ENCODE results near the gene MTOR.

GRCh38 chr1:11064942-11065341 is 197.4 kb downstream of the MTOR start:
- no peak for TF ChIP-seq POLR2A (IDR thresholded peaks at IDR 0.05)
- no peak for TF ChIP-seq CTCF (IDR thresholded peaks at IDR 0.05 in 8 of 11, conservative IDR thresholded peaks at IDR 0.05 in 3 of 11)
- TF ChIP-seq POLR2AphosphoS5 (IDR thresholded peaks at IDR 0.05): no peak

All from spleen (tissue), 7 donors.